Activated CD4-positive, alpha-beta T cell treated with anti-CD3 and anti-CD28 coated beads, Interleukin-10, Interleukin-2, amounts not matched to agents 100 ng/mL and 50 ng/mL, durations not matched to agents 16 hours and 8 hours (primary cell): ENCODE measurements around the gene GRXCR2.

Source experiments
- DNase-seq: peaks from one replicate; pipeline ENCODE4 v3.0.0-alpha.2; 2020

Gene GRXCR2

DNA sequence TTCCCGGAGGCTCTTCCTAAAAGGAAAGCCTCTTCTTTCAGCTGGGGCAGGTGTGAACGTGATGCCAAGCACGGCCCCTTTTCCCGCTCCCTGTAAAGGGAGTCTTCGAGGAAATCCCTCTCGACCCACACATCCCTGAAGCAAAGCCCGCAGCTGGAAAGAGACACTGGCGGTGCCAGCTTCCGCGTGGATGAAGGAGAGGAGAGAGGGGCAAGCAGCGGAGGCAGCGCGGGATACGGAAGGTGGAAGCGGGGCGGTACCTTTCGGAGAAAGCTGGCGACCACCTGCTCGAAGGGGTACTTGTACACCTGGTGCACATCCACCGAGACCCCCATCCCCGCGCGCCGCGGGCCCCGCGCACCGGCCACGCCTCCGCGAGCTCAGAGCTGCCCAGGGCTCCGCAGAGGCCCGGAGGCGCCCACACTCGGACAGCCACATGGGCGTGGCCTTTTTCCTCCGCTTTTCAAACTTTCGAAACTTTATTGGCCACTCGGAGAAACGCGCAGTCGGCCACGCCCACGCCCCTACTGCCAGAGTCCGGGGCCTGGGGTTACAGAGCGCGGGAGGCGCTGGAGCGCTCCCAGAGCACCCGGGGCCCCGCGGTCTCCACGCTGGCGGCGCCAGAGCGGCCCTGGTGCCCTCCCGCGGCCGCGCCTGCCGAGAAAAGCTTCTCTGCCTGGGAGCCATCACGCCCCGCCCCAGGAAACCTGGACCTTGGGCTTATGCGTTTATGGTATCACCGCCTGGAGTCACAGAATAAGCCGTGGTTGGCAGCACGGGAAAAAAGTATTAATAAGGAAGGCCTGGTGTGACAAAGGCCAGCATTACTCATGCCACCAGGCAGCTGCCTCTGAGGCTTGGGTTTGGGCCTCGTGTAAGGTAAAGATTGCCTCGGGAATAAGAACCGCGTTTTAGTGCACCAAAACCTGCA is 37.6 kb downstream of the GRXCR2 start, which contains the start of gene PRELID2:
Gene PRELID2 (minus strand): TSS at position 426 of the 931 bp plus-strand sequence. CDS start 91 bp downstream, at position 335.
- DNase-seq = peak; percentile 77

- DNase-seq = no peak
These were observed 38.3 kb downstream of the GRXCR2 start for GRCh38 chr5:145834554-145834916.

GRCh38 chr5:145833631-145834200 is 39.1 kb downstream of the GRXCR2 start:
- no peak for DNase-seq

DNA sequence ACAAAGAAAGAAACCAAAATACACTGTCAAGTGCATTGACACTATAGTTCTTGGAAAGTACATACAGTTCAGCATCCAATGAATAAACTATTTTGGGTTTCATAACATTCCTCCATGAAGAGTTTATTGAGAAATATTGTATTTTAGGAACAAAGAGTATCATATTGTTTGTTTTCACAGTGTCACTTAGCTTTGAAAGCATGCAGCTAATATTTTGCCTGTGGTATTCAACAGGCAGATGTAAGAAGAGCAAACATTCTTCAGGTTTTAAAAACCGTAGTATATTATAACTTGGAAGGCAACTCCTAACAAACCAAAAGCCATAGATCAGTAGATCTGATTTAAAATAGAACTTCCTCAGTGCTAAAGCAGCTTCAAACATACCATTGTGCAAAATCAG is 42.2 kb downstream of the GRXCR2 start:
- DNase-seq = no peak

GRCh38 chr5:145829708-145830361 is 43.0 kb downstream of the GRXCR2 start:
- no peak for DNase-seq

GRCh38 chr5:145826895-145827674 is 45.7 kb downstream of the GRXCR2 start:
- DNase-seq = no peak

GRCh38 chr5:145825751-145826180 is 47.0 kb downstream of the GRXCR2 start:
- DNase-seq = peak; percentile 53

DNA sequence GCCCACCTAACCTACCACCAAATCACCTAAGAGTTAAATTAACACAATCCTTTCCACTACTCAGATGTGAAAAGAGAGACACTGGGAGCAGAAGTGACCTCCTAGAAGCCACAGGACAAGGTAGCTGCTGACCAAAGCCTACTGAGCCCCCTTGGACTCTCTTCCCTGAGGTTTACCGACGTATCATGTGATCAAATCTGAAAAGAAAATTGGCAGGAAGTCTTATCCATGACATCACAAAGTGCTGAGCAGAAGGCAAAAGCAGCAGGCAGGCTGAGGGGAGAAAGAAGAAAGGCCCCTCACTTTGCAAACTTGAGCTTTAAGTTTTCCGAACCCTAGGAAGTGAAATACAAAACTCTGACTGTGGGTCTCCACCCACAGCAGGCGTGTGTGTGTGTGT is 48.8 kb downstream of the GRXCR2 start:
- DNase-seq = no peak

GRCh38 chr5:145818604-145819003 is 54.2 kb downstream of the GRXCR2 start:
- DNase-seq = no peak

- DNase-seq = no peak
These were observed 59.9 kb downstream of the GRXCR2 start for GRCh38 chr5:145812877-145813276.

- no peak for DNase-seq
These were observed 60.8 kb downstream of the GRXCR2 start for GRCh38 chr5:145811834-145812625.
